T-helper 17 cell (primary cell): ENCODE results near the gene PKNOX1. TPM values are rescaled to one million over a fixed set of nuclear protein-coding genes. Genes with fewer than 3 reads are reported as not detected.
A peak's percentile ranks its signal among the peaks of the same experiment; 100 is the strongest.
"Not testable (repeated sequence)": the region's sequence is repeated elsewhere in the genome, so short reads cannot be mapped to it uniquely, and the experiment has no call there.

ENCODE experiments used
- ATAC-seq: fragments of 150-1000 bp; cut with Tn5 transposase; 2 replicates; pipeline ENCODE4 v1.10.0; 2021; ENCODE audit warnings: mild to moderate bottlenecking, moderate library complexity
- DNase-seq, 3 donors: peaks; one replicate each; pipeline versions ENCODE4 v3.0.0 to v3.0.0-alpha.2; 2020 to 2021
- H3K9me3 ChIP-seq: one replicate; pipeline ENCODE4 v1.7.0; 2013; ENCODE audit warnings: low read length, mild to moderate bottlenecking; ENCODE audit not compliant: control insufficient read depth, poor library complexity, severe bottlenecking
- H3K27ac Mint-ChIP-seq: one replicate; pipeline ENCODE4 v1.8.0; 2022; ENCODE audit warnings: mild to moderate bottlenecking, moderate library complexity, mixed read lengths
- H3K27me3 Mint-ChIP-seq: one replicate; pipeline ENCODE4 v1.8.0; 2022; ENCODE audit warnings: mixed read lengths
- H3K36me3 Mint-ChIP-seq: one replicate; pipeline ENCODE4 v1.8.0; 2022; ENCODE audit warnings: low read depth, mixed read lengths
- H3K4me1 Mint-ChIP-seq: one replicate; pipeline ENCODE4 v1.8.0; 2022; ENCODE audit warnings: mild to moderate bottlenecking, mixed read lengths
- H3K4me3 Mint-ChIP-seq: one replicate; pipeline ENCODE4 v1.8.0; 2022; ENCODE audit warnings: mild to moderate bottlenecking, moderate library complexity, mixed read lengths
- total RNA-seq, 4 donors: library from RNA in 2 of 4; stranded (reverse) in 2 of 4; gene quantifications; one replicate each; pipeline ENCODE4 v1.2.3 and lab custom pipeline; 2022 to 2026

Gene PKNOX1, protein sequence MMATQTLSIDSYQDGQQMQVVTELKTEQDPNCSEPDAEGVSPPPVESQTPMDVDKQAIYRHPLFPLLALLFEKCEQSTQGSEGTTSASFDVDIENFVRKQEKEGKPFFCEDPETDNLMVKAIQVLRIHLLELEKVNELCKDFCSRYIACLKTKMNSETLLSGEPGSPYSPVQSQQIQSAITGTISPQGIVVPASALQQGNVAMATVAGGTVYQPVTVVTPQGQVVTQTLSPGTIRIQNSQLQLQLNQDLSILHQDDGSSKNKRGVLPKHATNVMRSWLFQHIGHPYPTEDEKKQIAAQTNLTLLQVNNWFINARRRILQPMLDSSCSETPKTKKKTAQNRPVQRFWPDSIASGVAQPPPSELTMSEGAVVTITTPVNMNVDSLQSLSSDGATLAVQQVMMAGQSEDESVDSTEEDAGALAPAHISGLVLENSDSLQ
- total RNA-seq = 10 to 100 TPM; 11.5 to 15.3 TPM
- total RNA-seq (lab: John Stamatoyannopoulos, UW) = 16.5 to 24.9 reads per million in 2 donors

- H3K36me3 Mint-ChIP-seq = no peaks in the 10 kb centered on the region
- peaks cover 9% of the 10 kb centered on the region for H3K4me1 Mint-ChIP-seq
- peak; percentile 86 for ATAC-seq
- H3K27me3 Mint-ChIP-seq = no peaks in the 10 kb centered on the region
- H3K4me3 Mint-ChIP-seq = peak within 1 kb of the TSS; percentile 89
- no peaks in the 10 kb centered on the region for H3K9me3 ChIP-seq
- H3K27ac Mint-ChIP-seq = peak within 1 kb of the TSS; percentile 79
- DNase-seq = peak; percentile 99 to 100 (median 99)
These were observed at the start of gene PKNOX1 for GRCh38 chr21:42973991-42974831. Gene PKNOX1 (plus strand): TSS chr21:42974562. CDS start chr21:43004382, 29,820 bp downstream.

DNA sequence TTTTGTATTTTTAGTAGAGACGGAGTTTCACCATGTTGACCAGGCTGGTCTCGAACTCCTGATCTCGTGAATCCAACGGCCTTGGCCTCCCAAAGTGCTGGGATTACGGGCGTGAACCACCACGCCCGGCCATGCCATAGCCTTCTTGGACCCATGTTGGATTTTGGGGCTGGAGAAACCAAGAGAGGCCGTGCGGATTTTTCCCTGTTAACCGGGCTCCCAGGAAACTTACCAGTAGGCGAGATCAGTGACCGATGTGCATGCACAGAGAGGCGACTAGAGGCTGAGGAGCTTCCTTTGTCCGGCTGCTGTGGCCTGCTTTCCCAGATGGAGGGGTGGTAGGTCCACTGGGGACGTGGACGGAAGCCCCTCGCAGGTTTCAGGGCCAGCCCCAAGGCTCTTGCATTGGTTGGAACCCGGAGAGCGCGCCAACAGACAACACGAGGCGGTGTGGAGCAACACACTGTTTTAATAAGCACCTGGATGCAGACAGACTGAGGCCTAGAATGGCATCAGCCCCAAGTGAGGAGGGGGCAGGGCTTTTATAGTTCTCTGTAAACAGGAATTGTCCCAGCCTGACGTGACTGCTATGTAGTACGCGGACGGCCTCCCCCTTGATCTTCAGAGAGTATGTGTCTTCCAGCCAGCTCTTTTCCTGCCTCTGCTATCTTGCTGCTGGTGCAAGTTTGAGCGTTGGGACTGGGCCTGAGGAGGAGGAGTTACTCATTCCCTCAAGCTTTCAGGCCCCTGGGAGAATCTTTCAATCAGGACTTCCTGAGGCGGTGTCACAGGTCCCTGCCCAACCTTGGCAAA lies 49.0 kb upstream of the PKNOX1 start, which contains the start of gene ERVH48-1:
ERVH48-1 (minus strand) TSS at position 517 of the 813 bp plus-strand sequence. CDS start 6,624 bp downstream, outside the sequence.
- Mint-ChIP-seq H3K27me3 (no peaks in the 10 kb centered on the region), H3K4me1 (peaks cover 14% of the 10 kb centered on the region), H3K4me3 (peak within 1 kb of the TSS; percentile 41), H3K36me3 (no peaks in the 10 kb centered on the region), H3K27ac (no peak within 1 kb of the TSS)
- no peaks in the 10 kb centered on the region for H3K9me3 ChIP-seq
- ATAC-seq (no peak), DNase-seq (no peak)

GRCh38 chr21:42927474-42928200 lies 46.7 kb upstream of the PKNOX1 start:
- peaks cover 14% of the 10 kb centered on the region for H3K4me1 Mint-ChIP-seq
- not testable (repeated sequence) for DNase-seq, H3K27ac Mint-ChIP-seq, H3K36me3 Mint-ChIP-seq, ATAC-seq, H3K9me3 ChIP-seq, H3K4me3 Mint-ChIP-seq, H3K27me3 Mint-ChIP-seq

GRCh38 chr21:42929969-42930368 lies 44.4 kb upstream of the PKNOX1 start:
- no peaks in the 10 kb centered on the region for H3K27me3 Mint-ChIP-seq
- peaks cover 2% of the 10 kb centered on the region for H3K36me3 Mint-ChIP-seq
- H3K4me1 Mint-ChIP-seq = no peaks in the 10 kb centered on the region
- DNase-seq (no peak), ATAC-seq (no peak)
- H3K27ac Mint-ChIP-seq = peak overlapping the region; percentile 41
- no peak overlapping the region for H3K4me3 Mint-ChIP-seq
- no peaks in the 10 kb centered on the region for H3K9me3 ChIP-seq

- ATAC-seq = no peak
- Mint-ChIP-seq H3K4me1 (no peaks in the 10 kb centered on the region), H3K4me3 (no peak overlapping the region), H3K27ac (no peak overlapping the region), H3K27me3 (no peaks in the 10 kb centered on the region), H3K36me3 (peaks cover 2% of the 10 kb centered on the region)
- H3K9me3 ChIP-seq = no peaks in the 10 kb centered on the region
- DNase-seq = no peak
These were observed 42.7 kb upstream of the PKNOX1 start for GRCh38 chr21:42931560-42932235.

- not testable (repeated sequence) for ATAC-seq, DNase-seq, H3K27me3 Mint-ChIP-seq, H3K9me3 ChIP-seq, H3K4me1 Mint-ChIP-seq, H3K4me3 Mint-ChIP-seq, H3K36me3 Mint-ChIP-seq, H3K27ac Mint-ChIP-seq
These were observed 41.8 kb upstream of the PKNOX1 start for GRCh38 chr21:42932378-42933136.

DNA sequence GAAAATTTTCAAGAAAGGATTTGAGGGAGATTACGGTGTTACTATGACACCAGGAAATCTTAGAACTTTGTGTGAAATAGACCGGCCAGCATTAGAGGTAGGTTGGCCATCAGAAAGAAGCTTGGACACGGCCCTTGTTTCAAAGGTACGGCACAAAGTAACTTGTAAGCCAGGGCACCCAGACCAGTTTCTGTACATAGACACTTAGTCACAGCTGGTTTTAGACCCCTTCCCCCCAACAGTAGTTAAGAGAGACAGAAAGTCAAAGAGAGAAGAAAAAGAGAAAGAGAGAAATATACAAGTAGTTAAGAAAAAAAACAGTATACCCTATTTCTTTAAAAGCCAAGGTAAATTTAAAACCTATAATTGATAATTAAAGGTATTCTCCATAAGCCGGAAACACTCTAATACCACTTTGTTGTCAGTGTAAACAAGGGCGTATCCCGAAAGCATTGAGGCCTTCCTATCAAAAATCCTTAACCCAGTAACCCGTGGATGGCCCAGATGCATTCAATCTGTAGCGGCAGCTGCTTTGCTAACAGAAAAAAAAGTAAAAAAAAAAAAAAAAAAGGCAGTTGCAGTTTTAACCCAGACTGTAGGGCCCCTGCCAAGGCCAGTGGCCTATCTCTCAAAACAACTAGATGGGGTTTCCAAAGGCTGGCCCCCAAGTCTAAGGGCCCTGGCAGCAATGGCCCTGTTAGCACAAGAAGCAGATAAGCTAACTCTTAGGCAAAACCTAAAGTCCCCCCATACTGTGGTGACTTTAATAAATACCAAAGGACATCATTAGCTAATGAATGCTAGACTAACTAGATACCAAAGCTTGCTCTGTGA lies 41.0 kb upstream of the PKNOX1 start:
- H3K36me3 Mint-ChIP-seq, DNase-seq, H3K27me3 Mint-ChIP-seq, H3K4me3 Mint-ChIP-seq, ATAC-seq, H3K27ac Mint-ChIP-seq, H3K9me3 ChIP-seq, H3K4me1 Mint-ChIP-seq: not testable (repeated sequence)

DNA sequence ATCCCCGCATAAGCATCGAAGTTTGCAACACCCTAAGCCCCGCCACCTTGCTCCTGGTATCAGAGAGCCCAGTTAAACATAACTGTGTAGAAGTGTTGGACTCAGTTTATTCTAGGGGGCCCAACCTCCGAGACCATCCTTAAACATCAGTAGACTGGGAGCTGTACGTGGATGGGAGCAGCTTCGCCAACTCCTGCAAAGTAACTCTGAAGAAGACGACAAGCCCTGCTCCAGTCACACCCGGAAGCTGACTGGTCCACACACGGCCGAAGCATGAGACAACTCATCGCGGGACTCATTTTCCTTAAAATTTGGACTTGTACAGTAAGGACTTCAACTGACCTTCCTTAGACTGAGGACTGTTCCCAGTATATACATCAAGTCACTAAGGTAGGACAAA lies 40.4 kb upstream of the PKNOX1 start:
- H3K27me3 Mint-ChIP-seq, H3K4me1 Mint-ChIP-seq, H3K36me3 Mint-ChIP-seq, ATAC-seq, DNase-seq, H3K27ac Mint-ChIP-seq, H3K4me3 Mint-ChIP-seq, H3K9me3 ChIP-seq: not testable (repeated sequence)

DNA sequence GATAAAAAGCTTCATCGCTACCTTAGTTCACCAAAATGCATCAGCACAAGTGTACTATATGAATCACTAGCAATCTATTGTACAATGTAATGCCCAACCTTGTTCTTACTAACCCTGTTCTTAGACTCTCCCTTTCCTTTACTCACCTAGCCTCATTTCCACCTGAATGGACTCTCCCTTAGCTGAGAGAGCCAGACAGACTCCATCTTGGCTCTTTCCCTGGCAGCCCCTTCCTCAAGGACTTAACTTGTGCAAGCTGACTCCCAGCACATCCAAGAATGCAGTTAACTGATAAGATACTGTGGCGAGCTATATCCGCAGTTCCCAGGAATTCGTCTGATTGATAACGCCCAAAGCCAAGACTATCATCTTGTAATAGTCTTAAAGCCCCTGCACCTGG lies 38.0 kb upstream of the PKNOX1 start:
- H3K27ac Mint-ChIP-seq, DNase-seq, H3K36me3 Mint-ChIP-seq, ATAC-seq, H3K4me3 Mint-ChIP-seq, H3K4me1 Mint-ChIP-seq, H3K9me3 ChIP-seq, H3K27me3 Mint-ChIP-seq: not testable (repeated sequence)

DNA sequence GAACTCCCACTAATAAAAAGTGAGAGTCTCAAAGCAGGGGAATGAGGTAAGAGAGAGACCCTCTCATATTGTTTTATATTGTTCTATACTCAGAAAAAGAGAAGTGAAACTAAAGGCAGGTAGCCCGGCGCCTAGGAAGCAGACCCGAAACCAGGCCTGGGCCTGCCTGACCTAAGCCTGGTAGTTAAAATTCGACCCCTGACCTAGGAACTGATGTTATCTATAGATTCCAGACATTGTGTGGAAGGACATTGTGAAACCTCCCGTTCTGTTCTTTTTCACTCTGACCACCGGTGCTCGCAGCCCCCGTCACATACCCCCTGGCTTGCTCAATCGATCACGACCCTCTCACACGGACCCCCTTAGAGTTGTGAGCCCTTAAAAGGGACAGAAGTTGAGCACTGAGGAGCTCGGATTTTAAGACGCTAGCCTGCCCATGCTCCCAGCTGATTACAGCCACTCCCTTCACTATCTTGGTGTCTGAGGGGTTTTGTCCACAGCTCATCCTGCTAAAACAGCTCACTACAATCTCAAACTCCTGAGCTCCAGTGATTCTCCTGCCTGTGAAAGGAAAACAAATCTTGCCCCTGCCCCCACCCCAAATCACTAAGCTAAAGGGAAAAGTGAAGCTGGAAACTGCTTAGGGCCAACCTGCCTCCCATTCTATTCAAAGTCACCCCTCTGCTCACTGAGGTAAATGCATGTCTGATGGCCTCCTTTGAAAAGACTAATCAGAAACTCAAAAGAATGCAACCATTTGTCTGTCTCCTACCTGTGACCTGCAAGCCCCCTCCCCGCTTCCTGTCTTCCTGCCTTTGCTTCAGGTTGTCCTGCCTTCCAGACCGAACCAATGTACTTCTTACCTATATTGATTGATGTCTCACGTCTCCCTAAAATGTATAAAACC lies 37.1 kb upstream of the PKNOX1 start:
- ATAC-seq, H3K27me3 Mint-ChIP-seq, H3K9me3 ChIP-seq, DNase-seq, H3K27ac Mint-ChIP-seq, H3K36me3 Mint-ChIP-seq, H3K4me1 Mint-ChIP-seq, H3K4me3 Mint-ChIP-seq: not testable (repeated sequence)
